KMS-11 (cell line): ENCODE data around the gene VSTM2B.

Source experiments
- H2AFZ ChIP-seq: fragments of 200-600 bp; sonication (generic); 2 replicates; pipeline ENCODE4 v1.6.1; 2016; ENCODE audit warnings: antibody characterized with exemption, mixed run types, low read depth
- H3K27ac ChIP-seq: fragments of 200-600 bp; sonication (generic); 2 replicates; pipeline ENCODE4 v1.6.1; 2016; ENCODE audit warnings: mild to moderate bottlenecking, mixed run types
- H3K27me3 ChIP-seq: fragments of 200-600 bp; sonication (generic); 2 replicates; pipeline ENCODE4 v1.6.1; 2017; ENCODE audit warnings: mild to moderate bottlenecking, low read depth, mixed run types, moderate library complexity; ENCODE audit not compliant: insufficient read depth
- H3K36me3 ChIP-seq: fragments of 200-600 bp; sonication (generic); 2 replicates; pipeline ENCODE4 v1.6.1; 2017; ENCODE audit warnings: mild to moderate bottlenecking, mixed run types; ENCODE audit not compliant: insufficient read depth
- H3K4me1 ChIP-seq: fragments of 200-600 bp; sonication (generic); 2 replicates; pipeline ENCODE4 v1.6.1; 2016; ENCODE audit warnings: mild to moderate bottlenecking, low read depth, mixed run types; ENCODE audit not compliant: poor library complexity, severe bottlenecking
- H3K4me2 ChIP-seq: fragments of 200-600 bp; sonication (generic); 2 replicates; pipeline ENCODE4 v1.7.0; 2016; ENCODE audit warnings: mild to moderate bottlenecking, mixed run types
- H3K4me3 ChIP-seq: fragments of 200-600 bp; sonication (generic); IDR thresholded peaks from 2 replicates; pipeline ENCODE4 v1.6.1; 2017; ENCODE audit warnings: low read depth, low read length, mixed read lengths; ENCODE audit not compliant: insufficient read depth
- H3K79me2 ChIP-seq: fragments of 200-600 bp; sonication (generic); 2 replicates; pipeline ENCODE4 v1.6.1; 2016; ENCODE audit warnings: low read depth, mixed run types; ENCODE audit not compliant: insufficient read depth
- H3K9ac ChIP-seq: fragments of 200-600 bp; sonication (generic); 2 replicates; pipeline ENCODE4 v1.6.1; 2016; ENCODE audit warnings: mild to moderate bottlenecking, mixed run types
- H4K20me1 ChIP-seq: fragments of 200-600 bp; sonication (generic); 2 replicates; pipeline ENCODE4 v1.6.1; 2016; ENCODE audit warnings: mild to moderate bottlenecking, mixed run types; ENCODE audit not compliant: insufficient read depth
- CTCF ChIP-seq: fragments of 200-600 bp; sonication (generic); conservative IDR thresholded peaks from 2 replicates; pipeline ENCODE4 v1.6.1; 2017; ENCODE audit warnings: low read depth, mild to moderate bottlenecking, antibody characterized with exemption, low read length, moderate library complexity, mixed read lengths

The VSTM2B gene

GRCh38 chr19:29516821-29517395 lies 8.9 kb upstream of the VSTM2B start:
- Histone ChIP-seq H3K27me3 (no peaks in the 10 kb centered on the region), H3K79me2 (no peaks in the 10 kb centered on the region), H3K36me3 (no peaks in the 10 kb centered on the region), H3K4me2 (no peak overlapping the region), H3K9ac (no peak overlapping the region), H3K27ac (no peak overlapping the region), H3K4me3 (no peak overlapping the region), H4K20me1 (no peaks in the 10 kb centered on the region), H3K4me1 (no peaks in the 10 kb centered on the region), H2AFZ (no peak overlapping the region)
- TF ChIP-seq CTCF: no peak

- H2AFZ ChIP-seq: no peak overlapping the region
Observed at GRCh38 chr19:29517412-29517811, 8.4 kb upstream of the VSTM2B start.

GRCh38 chr19:29517946-29518345 lies 7.8 kb upstream of the VSTM2B start:
- no peak overlapping the region for H3K9ac ChIP-seq
- no peaks in the 10 kb centered on the region for H3K36me3 ChIP-seq
- H4K20me1 ChIP-seq: no peaks in the 10 kb centered on the region
- no peak overlapping the region for H3K4me3 ChIP-seq
- TF ChIP-seq CTCF: no peak
- no peak overlapping the region for H2AFZ ChIP-seq
- no peaks in the 10 kb centered on the region for H3K4me1 ChIP-seq
- no peaks in the 10 kb centered on the region for H3K27me3 ChIP-seq
- no peaks in the 10 kb centered on the region for H3K79me2 ChIP-seq
- H3K4me2 ChIP-seq: no peak overlapping the region
- H3K27ac ChIP-seq: no peak overlapping the region

More at GRCh38 chr19:29517412-29517811, 8.4 kb upstream of the VSTM2B start:
- H3K79me2 ChIP-seq: no peaks in the 10 kb centered on the region
- H3K36me3 ChIP-seq: no peaks in the 10 kb centered on the region
- H3K4me3 ChIP-seq: no peak overlapping the region
- no peaks in the 10 kb centered on the region for H3K27me3 ChIP-seq
- H4K20me1 ChIP-seq: no peaks in the 10 kb centered on the region
- H3K4me1 ChIP-seq: no peaks in the 10 kb centered on the region
- no peak overlapping the region for H3K27ac ChIP-seq
- TF ChIP-seq CTCF: no peak
- no peak overlapping the region for H3K4me2 ChIP-seq
- H3K9ac ChIP-seq: no peak overlapping the region

GRCh38 chr19:29519146-29519545 lies 6.6 kb upstream of the VSTM2B start:
- H3K27ac ChIP-seq: no peak overlapping the region
- no peak overlapping the region for H3K4me3 ChIP-seq
- no peaks in the 10 kb centered on the region for H4K20me1 ChIP-seq
- H3K27me3 ChIP-seq: no peaks in the 10 kb centered on the region
- H2AFZ ChIP-seq: no peak overlapping the region
- no peaks in the 10 kb centered on the region for H3K36me3 ChIP-seq
- no peaks in the 10 kb centered on the region for H3K79me2 ChIP-seq
- H3K4me2 ChIP-seq: no peak overlapping the region
- no peak for TF ChIP-seq CTCF
- no peaks in the 10 kb centered on the region for H3K4me1 ChIP-seq
- no peak overlapping the region for H3K9ac ChIP-seq
